HK-2 (cell line): ENCODE measurements around the gene RPP25.
A peak's percentile ranks its signal among the peaks of the same experiment; 100 is the strongest.
"Not testable (repeated sequence)": the region's sequence is repeated elsewhere in the genome, so short reads cannot be mapped to it uniquely, and the experiment has no call there.

Experiments
- DNase-seq: peaks from one replicate; pipeline ENCODE4 v3.0.0-alpha.2; 2018; ENCODE audit not compliant: unreplicated experiment

The RPP25 gene

GRCh38 chr15:74920456-74920855, 36.1 kb downstream of the RPP25 start:
- no peak for DNase-seq

GRCh38 chr15:74917676-74918075, 38.9 kb downstream of the RPP25 start:
- DNase-seq, result no peak

GRCh38 chr15:74913799-74914198, 42.8 kb downstream of the RPP25 start:
- not testable (repeated sequence) for DNase-seq

GRCh38 chr15:74913041-74913440, 43.5 kb downstream of the RPP25 start:
- DNase-seq, result no peak

GRCh38 chr15:74908635-74909034, 47.9 kb downstream of the RPP25 start:
- DNase-seq, result no peak

GRCh38 chr15:74907163-74907870, 49.3 kb downstream of the RPP25 start:
- no peak for DNase-seq

GRCh38 chr15:74906450-74907162, 50.0 kb downstream of the RPP25 start, which contains the start of gene FAM219B:
FAM219B (minus strand) TSS chr15:74906851; CDS start chr15:74906800, 51 bp downstream.
- DNase-seq, result peak; percentile 78

- DNase-seq, result peak; percentile 33
Measured at GRCh38 chr15:74906067-74906449, 50.5 kb downstream of the RPP25 start.
